Lower leg skin (tissue), 3 donors: ENCODE results near the gene FLOT1.

ENCODE experiments used
- CTCF ChIP-seq, 3 donors: fragments of 450-650 bp; IDR thresholded peaks; one replicate each; pipeline ENCODE4 v1.5.1; 2016; ENCODE audit warnings: antibody characterized with exemption in 3 of 3, mild to moderate bottlenecking in 3 of 3, moderate library complexity in 2 of 3
- POLR2A ChIP-seq, 2 donors: fragments of 450-650 bp; IDR thresholded peaks; one replicate each; pipeline ENCODE4 v1.6.1; 2016 to 2017; ENCODE audit warnings: antibody characterized with exemption in 2 of 2, mild to moderate bottlenecking in 1 of 2, moderate library complexity in 1 of 2

GRCh38 chr6:30757261-30757904 lies 14.9 kb upstream of the FLOT1 start:
- no peak for TF ChIP-seq POLR2A (IDR thresholded peaks at IDR 0.05)
- TF ChIP-seq CTCF (IDR thresholded peaks at IDR 0.05) = no peak
